ELF-1 (cell line): ENCODE results near the gene IPO7.

Experiments used
- DNase-seq: peaks from one replicate; pipeline ENCODE4 v3.0.0-alpha.2; 2016; ENCODE audit warnings: low read depth, low spot score

Gene IPO7

DNA sequence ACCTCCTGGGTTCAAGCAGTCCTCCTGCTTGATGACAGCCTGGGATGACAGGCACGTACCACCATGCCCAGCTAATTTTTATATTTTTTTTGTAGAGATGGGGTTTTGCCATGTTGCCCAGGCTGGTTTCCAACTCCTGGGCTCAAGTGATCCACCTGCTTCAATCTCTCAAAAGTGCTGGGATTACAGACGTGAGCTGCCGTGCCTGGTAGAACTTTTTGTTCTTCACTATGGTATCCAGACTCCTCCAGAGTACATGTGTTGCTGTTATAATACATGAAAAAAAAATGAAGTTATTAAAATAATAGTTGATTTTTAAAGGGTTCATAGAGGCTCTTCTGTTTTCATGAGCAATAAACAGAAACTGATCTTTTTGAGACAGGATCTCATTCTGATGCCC is 105.9 kb downstream of the IPO7 start:
- DNase-seq = no peak

DNA sequence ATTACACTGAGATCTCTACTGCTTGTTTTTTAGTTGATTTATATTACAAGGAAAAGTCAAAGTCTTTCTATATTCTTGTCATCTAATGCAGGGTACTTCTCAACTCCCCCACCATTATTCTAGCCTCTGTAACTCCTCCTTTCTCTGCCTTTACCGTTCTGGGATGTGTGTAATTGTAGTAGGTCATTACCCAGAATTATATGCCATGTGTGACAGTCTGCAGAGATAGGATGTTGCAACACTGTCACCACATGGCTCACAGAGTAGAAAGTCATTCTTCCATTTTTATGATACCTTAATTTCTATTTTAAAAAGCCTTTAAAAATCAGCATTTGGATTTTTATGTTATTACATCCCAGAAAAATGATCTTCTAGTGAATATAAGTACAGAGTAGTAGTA is 109.0 kb downstream of the IPO7 start:
- no peak for DNase-seq

DNA sequence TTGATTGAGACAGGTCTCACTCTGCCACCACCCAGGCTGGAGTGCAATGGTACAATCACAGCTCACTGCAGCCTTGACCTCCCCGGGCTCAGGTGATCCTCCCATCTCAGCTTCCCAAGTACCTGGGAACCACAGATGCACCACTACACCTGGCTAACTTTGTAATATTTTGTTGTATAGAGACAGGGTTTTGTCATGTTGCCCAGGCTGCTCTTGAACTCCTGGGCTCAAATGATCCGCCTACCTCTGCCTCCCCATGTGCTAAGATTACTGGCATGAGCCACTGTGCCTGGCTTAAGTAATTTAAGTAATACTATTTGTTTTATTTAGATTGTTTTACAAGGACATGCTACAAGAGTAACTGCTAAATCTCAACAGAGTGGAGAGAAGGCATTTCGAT is 109.9 kb downstream of the IPO7 start:
- DNase-seq = no peak

GRCh38 chr11:9495803-9496514 is 111.5 kb downstream of the IPO7 start:
- DNase-seq = no peak
